HEK293 (cell line): ENCODE measurements around the gene STAT2.

Experiments used
- GLIS1 ChIP-seq: fragments of 450-650 bp; formaldehyde crosslinking; IDR thresholded peaks from 2 replicates; pipeline ENCODE4 v1.5.1; 2016; ENCODE audit warnings: missing biosample characterization, missing genetic modification characterization
- KLF7 ChIP-seq: fragments of 450-650 bp; formaldehyde crosslinking; IDR thresholded peaks from 2 replicates; pipeline ENCODE4 v1.5.1; 2016; ENCODE audit warnings: missing biosample characterization, missing genetic modification characterization, borderline replicate concordance
- SP7 ChIP-seq: fragments of 450-650 bp; formaldehyde crosslinking; IDR thresholded peaks from 2 replicates; pipeline ENCODE4 v1.5.1; 2016; ENCODE audit warnings: missing biosample characterization, missing genetic modification characterization
- ZBTB48 ChIP-seq: fragments of 450-650 bp; formaldehyde crosslinking; IDR thresholded peaks from 2 replicates; pipeline ENCODE4 v1.5.1; 2016; ENCODE audit warnings: missing biosample characterization, missing genetic modification characterization
- ZBTB8A ChIP-seq: fragments of 450-650 bp; formaldehyde crosslinking; IDR thresholded peaks from 2 replicates; pipeline ENCODE4 v1.5.1; 2016; ENCODE audit warnings: missing biosample characterization, missing genetic modification characterization
- ZNF19 ChIP-seq: fragments of 450-650 bp; formaldehyde crosslinking; IDR thresholded peaks from 2 replicates; pipeline ENCODE4; 2016; ENCODE audit warnings: missing biosample characterization, missing genetic modification characterization, low read depth
- ZNF391 ChIP-seq: fragments of 450-650 bp; formaldehyde crosslinking; IDR thresholded peaks from 2 replicates; pipeline ENCODE4 v1.5.1; 2016; ENCODE audit warnings: low read depth, missing biosample characterization, missing genetic modification characterization, borderline replicate concordance
- ZNF660 ChIP-seq: fragments of 450-650 bp; IDR thresholded peaks from 2 replicates; pipeline ENCODE4 v1.5.1; 2018; ENCODE audit warnings: missing biosample characterization, mild to moderate bottlenecking, missing genetic modification characterization
- ZNF843 ChIP-seq: fragments of 450-650 bp; formaldehyde crosslinking; IDR thresholded peaks from 2 replicates; pipeline ENCODE4 v1.5.1; 2016; ENCODE audit warnings: missing biosample characterization, missing genetic modification characterization
- TF ChIP-seq, protein P1 (sequence below): fragments of 450-650 bp; formaldehyde crosslinking; IDR thresholded peaks from 2 replicates; pipeline ENCODE4 v1.5.1; 2016; ENCODE audit warnings: missing biosample characterization, missing genetic modification characterization
- TF ChIP-seq, protein P2 (sequence below): fragments of 450-650 bp; formaldehyde crosslinking; IDR thresholded peaks from 2 replicates; pipeline ENCODE4 v1.5.1; 2016; ENCODE audit warnings: missing biosample characterization, missing genetic modification characterization
- TF ChIP-seq, protein P3 (sequence below): fragments of 450-650 bp; formaldehyde crosslinking; optimal IDR thresholded peaks from 2 replicates; pipeline ENCODE3; 2016; ENCODE audit warnings: missing biosample characterization, mild to moderate bottlenecking, missing genetic modification characterization
- TF ChIP-seq, protein P4 (sequence below): fragments of 450-650 bp; formaldehyde crosslinking; IDR thresholded peaks from 2 replicates; pipeline ENCODE4 v1.5.1; 2016; ENCODE audit warnings: missing biosample characterization, missing genetic modification characterization
- TF ChIP-seq, protein P5 (sequence below): fragments of 450-650 bp; formaldehyde crosslinking; IDR thresholded peaks from 2 replicates; pipeline ENCODE4 v1.5.1; 2017; ENCODE audit warnings: missing biosample characterization, mild to moderate bottlenecking, missing genetic modification characterization, moderate library complexity
- TF ChIP-seq, protein P6 (sequence below): fragments of 450-650 bp; formaldehyde crosslinking; IDR thresholded peaks from 2 replicates; pipeline ENCODE4 v1.5.1; 2016; ENCODE audit warnings: missing biosample characterization, missing genetic modification characterization
- TF ChIP-seq, protein P7 (sequence below): fragments of 450-650 bp; formaldehyde crosslinking; IDR thresholded peaks from 2 replicates; pipeline ENCODE4 v1.5.1; 2016; ENCODE audit warnings: missing biosample characterization, missing genetic modification characterization, borderline replicate concordance
- TF ChIP-seq, protein P8 (sequence below): sonication (generic); formaldehyde crosslinking; IDR thresholded peaks from 2 replicates; pipeline ENCODE4 v1.8.1; 2022; ENCODE audit warnings: mild to moderate bottlenecking, moderate library complexity, missing genetic modification reagents

Gene STAT2

DNA sequence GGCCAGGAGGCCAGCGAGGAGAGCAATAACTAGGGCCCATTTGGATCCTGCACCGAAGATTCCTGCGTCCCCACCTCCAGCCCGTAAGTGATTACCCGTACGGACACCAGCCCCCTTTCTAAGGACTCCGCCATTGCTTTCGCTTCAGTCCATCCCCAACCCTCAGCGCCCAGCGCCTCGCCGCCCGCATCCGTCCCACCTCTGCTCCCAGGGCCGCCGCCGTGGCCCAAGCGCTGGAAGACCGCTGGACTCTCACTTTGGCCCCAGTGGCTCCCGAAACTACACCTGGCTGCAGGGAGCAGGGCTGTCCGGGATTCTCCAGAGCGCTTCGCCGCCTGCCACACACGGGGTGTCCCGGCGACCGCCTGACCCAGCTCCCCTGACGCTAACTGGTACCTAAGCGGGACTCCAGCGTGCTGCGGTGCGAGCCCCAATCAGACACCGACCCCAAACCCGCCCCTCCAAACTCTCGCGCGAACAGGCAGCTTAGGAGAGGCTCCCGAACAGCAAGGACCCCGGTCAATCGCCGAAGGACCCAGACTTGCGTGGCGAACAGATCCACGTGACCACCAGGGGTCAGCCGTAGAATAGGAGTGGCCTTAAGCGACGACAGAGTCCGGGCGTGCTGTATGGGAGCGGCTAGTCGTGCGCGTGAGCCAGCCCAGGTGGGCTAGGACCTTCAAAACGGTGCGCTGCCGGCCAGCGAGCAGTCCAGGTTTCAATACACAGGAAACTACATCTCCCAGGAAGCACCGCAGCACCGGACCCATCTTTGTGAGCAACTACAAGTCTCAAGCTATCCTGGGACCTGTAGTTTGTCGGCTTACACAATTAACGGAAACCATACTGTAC is 44.1 kb downstream of the STAT2 start, which contains the start of gene CNPY2 (continued):
- TF ChIP-seq ZBTB8A (tag by site-specific recombination) (peak; percentile 75), SP7 (tag by site-specific recombination) (peak; percentile 70), ZNF660 (peak; percentile 52; the same call in 1 of the 2 replicates), ZNF843 (tag by site-specific recombination) (no peak), ZNF391 (tag by site-specific recombination) (0 out of 2 replicates have a peak, but pooled peaks have one; percentile 12), ZBTB48 (tag by site-specific recombination) (peak; percentile 79), KLF7 (tag by site-specific recombination) (no peak), ZNF19 (tag by site-specific recombination) (no peak), GLIS1 (tag by site-specific recombination) (peak; percentile 41; the same call in 1 of the 2 replicates)
- TF ChIP-seq, protein P1, sequence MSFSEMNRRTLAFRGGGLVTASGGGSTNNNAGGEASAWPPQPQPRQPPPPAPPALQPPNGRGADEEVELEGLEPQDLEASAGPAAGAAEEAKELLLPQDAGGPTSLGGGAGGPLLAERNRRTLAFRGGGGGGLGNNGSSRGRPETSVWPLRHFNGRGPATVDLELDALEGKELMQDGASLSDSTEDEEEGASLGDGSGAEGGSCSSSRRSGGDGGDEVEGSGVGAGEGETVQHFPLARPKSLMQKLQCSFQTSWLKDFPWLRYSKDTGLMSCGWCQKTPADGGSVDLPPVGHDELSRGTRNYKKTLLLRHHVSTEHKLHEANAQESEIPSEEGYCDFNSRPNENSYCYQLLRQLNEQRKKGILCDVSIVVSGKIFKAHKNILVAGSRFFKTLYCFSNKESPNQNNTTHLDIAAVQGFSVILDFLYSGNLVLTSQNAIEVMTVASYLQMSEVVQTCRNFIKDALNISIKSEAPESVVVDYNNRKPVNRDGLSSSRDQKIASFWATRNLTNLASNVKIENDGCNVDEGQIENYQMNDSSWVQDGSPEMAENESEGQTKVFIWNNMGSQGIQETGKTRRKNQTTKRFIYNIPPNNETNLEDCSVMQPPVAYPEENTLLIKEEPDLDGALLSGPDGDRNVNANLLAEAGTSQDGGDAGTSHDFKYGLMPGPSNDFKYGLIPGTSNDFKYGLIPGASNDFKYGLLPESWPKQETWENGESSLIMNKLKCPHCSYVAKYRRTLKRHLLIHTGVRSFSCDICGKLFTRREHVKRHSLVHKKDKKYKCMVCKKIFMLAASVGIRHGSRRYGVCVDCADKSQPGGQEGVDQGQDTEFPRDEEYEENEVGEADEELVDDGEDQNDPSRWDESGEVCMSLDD (tag by site-specific recombination) = peak; percentile 86
- TF ChIP-seq, protein P2, sequence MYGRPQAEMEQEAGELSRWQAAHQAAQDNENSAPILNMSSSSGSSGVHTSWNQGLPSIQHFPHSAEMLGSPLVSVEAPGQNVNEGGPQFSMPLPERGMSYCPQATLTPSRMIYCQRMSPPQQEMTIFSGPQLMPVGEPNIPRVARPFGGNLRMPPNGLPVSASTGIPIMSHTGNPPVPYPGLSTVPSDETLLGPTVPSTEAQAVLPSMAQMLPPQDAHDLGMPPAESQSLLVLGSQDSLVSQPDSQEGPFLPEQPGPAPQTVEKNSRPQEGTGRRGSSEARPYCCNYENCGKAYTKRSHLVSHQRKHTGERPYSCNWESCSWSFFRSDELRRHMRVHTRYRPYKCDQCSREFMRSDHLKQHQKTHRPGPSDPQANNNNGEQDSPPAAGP (tag by site-specific recombination) = peak; percentile 76
- TF ChIP-seq, protein P3, sequence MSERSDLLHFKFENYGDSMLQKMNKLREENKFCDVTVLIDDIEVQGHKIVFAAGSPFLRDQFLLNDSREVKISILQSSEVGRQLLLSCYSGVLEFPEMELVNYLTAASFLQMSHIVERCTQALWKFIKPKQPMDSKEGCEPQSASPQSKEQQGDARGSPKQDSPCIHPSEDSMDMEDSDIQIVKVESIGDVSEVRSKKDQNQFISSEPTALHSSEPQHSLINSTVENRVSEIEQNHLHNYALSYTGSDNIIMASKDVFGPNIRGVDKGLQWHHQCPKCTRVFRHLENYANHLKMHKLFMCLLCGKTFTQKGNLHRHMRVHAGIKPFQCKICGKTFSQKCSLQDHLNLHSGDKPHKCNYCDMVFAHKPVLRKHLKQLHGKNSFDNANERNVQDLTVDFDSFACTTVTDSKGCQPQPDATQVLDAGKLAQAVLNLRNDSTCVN (tag by site-specific recombination) = peak; percentile 64
- TF ChIP-seq, protein P4, sequence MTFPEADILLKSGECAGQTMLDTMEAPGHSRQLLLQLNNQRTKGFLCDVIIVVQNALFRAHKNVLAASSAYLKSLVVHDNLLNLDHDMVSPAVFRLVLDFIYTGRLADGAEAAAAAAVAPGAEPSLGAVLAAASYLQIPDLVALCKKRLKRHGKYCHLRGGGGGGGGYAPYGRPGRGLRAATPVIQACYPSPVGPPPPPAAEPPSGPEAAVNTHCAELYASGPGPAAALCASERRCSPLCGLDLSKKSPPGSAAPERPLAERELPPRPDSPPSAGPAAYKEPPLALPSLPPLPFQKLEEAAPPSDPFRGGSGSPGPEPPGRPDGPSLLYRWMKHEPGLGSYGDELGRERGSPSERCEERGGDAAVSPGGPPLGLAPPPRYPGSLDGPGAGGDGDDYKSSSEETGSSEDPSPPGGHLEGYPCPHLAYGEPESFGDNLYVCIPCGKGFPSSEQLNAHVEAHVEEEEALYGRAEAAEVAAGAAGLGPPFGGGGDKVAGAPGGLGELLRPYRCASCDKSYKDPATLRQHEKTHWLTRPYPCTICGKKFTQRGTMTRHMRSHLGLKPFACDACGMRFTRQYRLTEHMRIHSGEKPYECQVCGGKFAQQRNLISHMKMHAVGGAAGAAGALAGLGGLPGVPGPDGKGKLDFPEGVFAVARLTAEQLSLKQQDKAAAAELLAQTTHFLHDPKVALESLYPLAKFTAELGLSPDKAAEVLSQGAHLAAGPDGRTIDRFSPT (tag by site-specific recombination) = no peak
- TF ChIP-seq, protein P5, sequence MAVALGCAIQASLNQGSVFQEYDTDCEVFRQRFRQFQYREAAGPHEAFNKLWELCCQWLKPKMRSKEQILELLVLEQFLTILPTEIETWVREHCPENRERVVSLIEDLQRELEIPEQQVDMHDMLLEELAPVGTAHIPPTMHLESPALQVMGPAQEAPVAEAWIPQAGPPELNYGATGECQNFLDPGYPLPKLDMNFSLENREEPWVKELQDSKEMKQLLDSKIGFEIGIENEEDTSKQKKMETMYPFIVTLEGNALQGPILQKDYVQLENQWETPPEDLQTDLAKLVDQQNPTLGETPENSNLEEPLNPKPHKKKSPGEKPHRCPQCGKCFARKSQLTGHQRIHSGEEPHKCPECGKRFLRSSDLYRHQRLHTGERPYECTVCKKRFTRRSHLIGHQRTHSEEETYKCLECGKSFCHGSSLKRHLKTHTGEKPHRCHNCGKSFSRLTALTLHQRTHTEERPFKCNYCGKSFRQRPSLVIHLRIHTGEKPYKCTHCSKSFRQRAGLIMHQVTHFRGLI (tag by site-specific recombination) = no peak; the same call in 1 of the 2 replicates
- TF ChIP-seq, protein P6, sequence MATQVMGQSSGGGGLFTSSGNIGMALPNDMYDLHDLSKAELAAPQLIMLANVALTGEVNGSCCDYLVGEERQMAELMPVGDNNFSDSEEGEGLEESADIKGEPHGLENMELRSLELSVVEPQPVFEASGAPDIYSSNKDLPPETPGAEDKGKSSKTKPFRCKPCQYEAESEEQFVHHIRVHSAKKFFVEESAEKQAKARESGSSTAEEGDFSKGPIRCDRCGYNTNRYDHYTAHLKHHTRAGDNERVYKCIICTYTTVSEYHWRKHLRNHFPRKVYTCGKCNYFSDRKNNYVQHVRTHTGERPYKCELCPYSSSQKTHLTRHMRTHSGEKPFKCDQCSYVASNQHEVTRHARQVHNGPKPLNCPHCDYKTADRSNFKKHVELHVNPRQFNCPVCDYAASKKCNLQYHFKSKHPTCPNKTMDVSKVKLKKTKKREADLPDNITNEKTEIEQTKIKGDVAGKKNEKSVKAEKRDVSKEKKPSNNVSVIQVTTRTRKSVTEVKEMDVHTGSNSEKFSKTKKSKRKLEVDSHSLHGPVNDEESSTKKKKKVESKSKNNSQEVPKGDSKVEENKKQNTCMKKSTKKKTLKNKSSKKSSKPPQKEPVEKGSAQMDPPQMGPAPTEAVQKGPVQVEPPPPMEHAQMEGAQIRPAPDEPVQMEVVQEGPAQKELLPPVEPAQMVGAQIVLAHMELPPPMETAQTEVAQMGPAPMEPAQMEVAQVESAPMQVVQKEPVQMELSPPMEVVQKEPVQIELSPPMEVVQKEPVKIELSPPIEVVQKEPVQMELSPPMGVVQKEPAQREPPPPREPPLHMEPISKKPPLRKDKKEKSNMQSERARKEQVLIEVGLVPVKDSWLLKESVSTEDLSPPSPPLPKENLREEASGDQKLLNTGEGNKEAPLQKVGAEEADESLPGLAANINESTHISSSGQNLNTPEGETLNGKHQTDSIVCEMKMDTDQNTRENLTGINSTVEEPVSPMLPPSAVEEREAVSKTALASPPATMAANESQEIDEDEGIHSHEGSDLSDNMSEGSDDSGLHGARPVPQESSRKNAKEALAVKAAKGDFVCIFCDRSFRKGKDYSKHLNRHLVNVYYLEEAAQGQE = 0 out of 2 replicates have a peak, but pooled peaks have one; percentile 33
- TF ChIP-seq, protein P7, sequence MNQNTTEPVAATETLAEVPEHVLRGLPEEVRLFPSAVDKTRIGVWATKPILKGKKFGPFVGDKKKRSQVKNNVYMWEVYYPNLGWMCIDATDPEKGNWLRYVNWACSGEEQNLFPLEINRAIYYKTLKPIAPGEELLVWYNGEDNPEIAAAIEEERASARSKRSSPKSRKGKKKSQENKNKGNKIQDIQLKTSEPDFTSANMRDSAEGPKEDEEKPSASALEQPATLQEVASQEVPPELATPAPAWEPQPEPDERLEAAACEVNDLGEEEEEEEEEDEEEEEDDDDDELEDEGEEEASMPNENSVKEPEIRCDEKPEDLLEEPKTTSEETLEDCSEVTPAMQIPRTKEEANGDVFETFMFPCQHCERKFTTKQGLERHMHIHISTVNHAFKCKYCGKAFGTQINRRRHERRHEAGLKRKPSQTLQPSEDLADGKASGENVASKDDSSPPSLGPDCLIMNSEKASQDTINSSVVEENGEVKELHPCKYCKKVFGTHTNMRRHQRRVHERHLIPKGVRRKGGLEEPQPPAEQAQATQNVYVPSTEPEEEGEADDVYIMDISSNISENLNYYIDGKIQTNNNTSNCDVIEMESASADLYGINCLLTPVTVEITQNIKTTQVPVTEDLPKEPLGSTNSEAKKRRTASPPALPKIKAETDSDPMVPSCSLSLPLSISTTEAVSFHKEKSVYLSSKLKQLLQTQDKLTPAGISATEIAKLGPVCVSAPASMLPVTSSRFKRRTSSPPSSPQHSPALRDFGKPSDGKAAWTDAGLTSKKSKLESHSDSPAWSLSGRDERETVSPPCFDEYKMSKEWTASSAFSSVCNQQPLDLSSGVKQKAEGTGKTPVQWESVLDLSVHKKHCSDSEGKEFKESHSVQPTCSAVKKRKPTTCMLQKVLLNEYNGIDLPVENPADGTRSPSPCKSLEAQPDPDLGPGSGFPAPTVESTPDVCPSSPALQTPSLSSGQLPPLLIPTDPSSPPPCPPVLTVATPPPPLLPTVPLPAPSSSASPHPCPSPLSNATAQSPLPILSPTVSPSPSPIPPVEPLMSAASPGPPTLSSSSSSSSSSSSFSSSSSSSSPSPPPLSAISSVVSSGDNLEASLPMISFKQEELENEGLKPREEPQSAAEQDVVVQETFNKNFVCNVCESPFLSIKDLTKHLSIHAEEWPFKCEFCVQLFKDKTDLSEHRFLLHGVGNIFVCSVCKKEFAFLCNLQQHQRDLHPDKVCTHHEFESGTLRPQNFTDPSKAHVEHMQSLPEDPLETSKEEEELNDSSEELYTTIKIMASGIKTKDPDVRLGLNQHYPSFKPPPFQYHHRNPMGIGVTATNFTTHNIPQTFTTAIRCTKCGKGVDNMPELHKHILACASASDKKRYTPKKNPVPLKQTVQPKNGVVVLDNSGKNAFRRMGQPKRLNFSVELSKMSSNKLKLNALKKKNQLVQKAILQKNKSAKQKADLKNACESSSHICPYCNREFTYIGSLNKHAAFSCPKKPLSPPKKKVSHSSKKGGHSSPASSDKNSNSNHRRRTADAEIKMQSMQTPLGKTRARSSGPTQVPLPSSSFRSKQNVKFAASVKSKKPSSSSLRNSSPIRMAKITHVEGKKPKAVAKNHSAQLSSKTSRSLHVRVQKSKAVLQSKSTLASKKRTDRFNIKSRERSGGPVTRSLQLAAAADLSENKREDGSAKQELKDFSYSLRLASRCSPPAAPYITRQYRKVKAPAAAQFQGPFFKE (tag by site-specific recombination) = no peak
- TF ChIP-seq, protein P8, sequence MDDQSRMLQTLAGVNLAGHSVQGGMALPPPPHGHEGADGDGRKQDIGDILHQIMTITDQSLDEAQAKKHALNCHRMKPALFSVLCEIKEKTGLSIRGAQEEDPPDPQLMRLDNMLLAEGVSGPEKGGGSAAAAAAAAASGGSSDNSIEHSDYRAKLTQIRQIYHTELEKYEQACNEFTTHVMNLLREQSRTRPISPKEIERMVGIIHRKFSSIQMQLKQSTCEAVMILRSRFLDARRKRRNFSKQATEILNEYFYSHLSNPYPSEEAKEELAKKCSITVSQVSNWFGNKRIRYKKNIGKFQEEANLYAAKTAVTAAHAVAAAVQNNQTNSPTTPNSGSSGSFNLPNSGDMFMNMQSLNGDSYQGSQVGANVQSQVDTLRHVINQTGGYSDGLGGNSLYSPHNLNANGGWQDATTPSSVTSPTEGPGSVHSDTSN (CRISPR knock-in tag) = no peak
